ENCODE data around the gene TNFAIP8. TPM values are rescaled to one million over a fixed set of nuclear protein-coding genes. Genes with fewer than 3 reads are reported as not detected.

The TNFAIP8 gene
- total and polyA plus RNA-seq, 2 donors (not counting 1 experiment from before 2014, with no cell fraction given) = 67.3 to 109 TPM

DNA sequence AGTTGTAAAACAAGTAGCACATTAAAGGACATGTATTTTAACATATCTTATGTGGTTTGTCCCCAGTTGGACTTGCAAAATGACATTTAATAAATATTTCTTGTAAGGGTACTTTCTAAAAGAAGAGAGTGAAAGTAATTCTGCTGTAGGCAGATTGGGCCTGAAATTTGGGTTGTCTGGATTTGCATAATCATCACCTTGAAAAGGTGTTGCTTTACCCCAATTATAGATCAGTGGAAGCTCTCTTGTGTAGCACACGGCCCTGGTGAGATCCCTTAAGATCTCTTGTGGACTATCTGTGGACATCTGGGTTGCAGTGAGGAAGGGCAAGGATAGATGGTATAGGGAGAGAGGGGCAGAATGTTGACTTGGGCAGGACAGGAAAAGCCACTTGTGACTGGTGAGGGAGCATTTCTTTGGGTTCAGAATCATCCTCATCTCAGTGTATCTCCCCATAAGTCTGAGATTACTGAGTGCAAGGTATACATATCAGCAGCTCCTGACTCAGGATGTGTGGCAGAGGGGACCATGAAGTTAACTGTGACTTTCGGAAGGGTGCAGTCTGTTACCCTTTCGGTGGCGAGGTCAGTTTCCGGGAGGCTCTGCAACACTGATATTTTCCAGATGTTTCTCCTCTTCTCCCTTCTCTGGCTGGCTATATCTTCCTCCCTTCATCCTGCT, 2.0 kb upstream of the TNFAIP8 start:
- Mint-ChIP-seq H3K4me3 (peak overlapping the region; percentile 92), H3K4me1 (peaks cover 87% of the 10 kb centered on the region), H3K27ac (peak overlapping the region; percentile 97), H3K27me3 (no peaks in the 10 kb centered on the region), H3K9me3 (ENCODE audit: insufficient read depth) (no peaks in the 10 kb centered on the region)
- ATAC-seq (ENCODE audit: low read depth) (peak; percentile 22), DNase-seq (peak; percentile 53)
- Histone ChIP-seq H3K9me3 (ENCODE audit: control extremely low read depth in 1 of 3, control insufficient read depth in 2 of 3, insufficient read depth in 1 of 3, low read length in 2 of 3) (no peaks in the 10 kb centered on the region), H3K27me3 (replicated peaks in 1 of 4; ENCODE audit: control extremely low read depth in 1 of 4, control insufficient read depth in 3 of 4, insufficient read depth in 4 of 4, low read length in 3 of 4) (no peaks in the 10 kb centered on the region), H3K4me1 (ENCODE audit: control insufficient read depth in 2 of 2, insufficient read depth in 2 of 2, low read length in 2 of 2) (peaks cover 71% of the 10 kb centered on the region in 2 donors), H2AFZ (ENCODE audit: insufficient read depth, low read depth, low read length, poor library complexity, severe bottlenecking) (no peak overlapping the region), H3K27ac (ENCODE audit: low read length in 2 of 2) (peak overlapping the region; percentile 78 to 91), H3K79me2 (ENCODE audit: control insufficient read depth, insufficient read depth, low read length) (peaks cover 100% of the 10 kb centered on the region), H3K9ac (ENCODE audit: low read length) (peak overlapping the region; percentile 81), H3K36me3 (replicated peaks in 1 of 2; ENCODE audit: control extremely low read depth in 1 of 2, control insufficient read depth in 1 of 2, extremely low read depth in 1 of 2, insufficient read depth in 2 of 2, low read length in 1 of 2) (peaks cover 1 to 7% of the 10 kb centered on the region in 2 experiments), H4K20me1 (ENCODE audit: control insufficient read depth, insufficient read depth, low read length, poor library complexity, severe bottlenecking) (no peaks in the 10 kb centered on the region), H3K4me2 (replicated peaks; ENCODE audit: low read depth, low read length, poor library complexity, severe bottlenecking) (peak overlapping the region; percentile 86), H3K4me3 (ENCODE audit: control extremely low read depth in 1 of 5, extremely low read depth in 1 of 5, insufficient read depth in 1 of 5, low read depth in 2 of 5, low read length in 4 of 5) (peak overlapping the region; percentile 22 to 93 (median 49))
- WGBS (ENCODE audit: insufficient coverage) = no CpG with 5 or more reads among the region's 5 CpGs
- CTCF ChIA-PET = interaction anchor here (1.2 to 16.2 kb wide), 8 partner anchors 8 to 81 kb away, joined by 3 to 209 read pairs (median 4); no protein-coding TSS in a partner anchor
- TF ChIP-seq, protein P1, sequence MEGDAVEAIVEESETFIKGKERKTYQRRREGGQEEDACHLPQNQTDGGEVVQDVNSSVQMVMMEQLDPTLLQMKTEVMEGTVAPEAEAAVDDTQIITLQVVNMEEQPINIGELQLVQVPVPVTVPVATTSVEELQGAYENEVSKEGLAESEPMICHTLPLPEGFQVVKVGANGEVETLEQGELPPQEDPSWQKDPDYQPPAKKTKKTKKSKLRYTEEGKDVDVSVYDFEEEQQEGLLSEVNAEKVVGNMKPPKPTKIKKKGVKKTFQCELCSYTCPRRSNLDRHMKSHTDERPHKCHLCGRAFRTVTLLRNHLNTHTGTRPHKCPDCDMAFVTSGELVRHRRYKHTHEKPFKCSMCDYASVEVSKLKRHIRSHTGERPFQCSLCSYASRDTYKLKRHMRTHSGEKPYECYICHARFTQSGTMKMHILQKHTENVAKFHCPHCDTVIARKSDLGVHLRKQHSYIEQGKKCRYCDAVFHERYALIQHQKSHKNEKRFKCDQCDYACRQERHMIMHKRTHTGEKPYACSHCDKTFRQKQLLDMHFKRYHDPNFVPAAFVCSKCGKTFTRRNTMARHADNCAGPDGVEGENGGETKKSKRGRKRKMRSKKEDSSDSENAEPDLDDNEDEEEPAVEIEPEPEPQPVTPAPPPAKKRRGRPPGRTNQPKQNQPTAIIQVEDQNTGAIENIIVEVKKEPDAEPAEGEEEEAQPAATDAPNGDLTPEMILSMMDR (IDR thresholded peaks at IDR 0.05) = no peak
- no peak for TF ChIP-seq EZH2 (IDR thresholded peaks at IDR 0.05; ENCODE audit: borderline replicate concordance, insufficient read depth, low read depth, low read length, poor library complexity, severe bottlenecking)
- POLR2A ChIA-PET = interaction anchor here (0.5 to 1.8 kb wide), 4 partner anchors 10 to 65 kb away, joined by 3 to 12 read pairs (median 4); no protein-coding TSS in a partner anchor
- intact Hi-C loops (cut with micrococcal nuclease) = loop anchor here (1.0 to 2.0 kb wide), 2 partner anchors 13 to 15 kb away; no protein-coding TSS in a partner anchor
